ENCODE measurements around the gene ZNF334.

ZNF334 gene

GRCh38 chr20:46485431-46485830 is 27.9 kb downstream of the ZNF334 start:
- DNase-seq (ENCODE audit: low spot score in 2 of 2) (no peak), ATAC-seq (ENCODE audit: low read depth) (no peak)
- Mint-ChIP-seq H3K9me3 (no peaks in the 10 kb centered on the region), H3K27ac (no peak overlapping the region), H3K4me1 (peaks cover 7% of the 10 kb centered on the region), H3K36me3 (no peaks in the 10 kb centered on the region), H3K27me3 (peaks cover 30% of the 10 kb centered on the region), H3K4me3 (no peak overlapping the region)

- Mint-ChIP-seq H3K4me3 (no peak overlapping the region), H3K27me3 (peaks cover 30% of the 10 kb centered on the region), H3K27ac (no peak overlapping the region), H3K9me3 (no peaks in the 10 kb centered on the region), H3K36me3 (no peaks in the 10 kb centered on the region), H3K4me1 (peaks cover 7% of the 10 kb centered on the region)
- DNase-seq (ENCODE audit: low spot score in 2 of 2), result no peak
- ATAC-seq (ENCODE audit: low read depth), result no peak
Observed at GRCh38 chr20:46484954-46485353, 28.4 kb downstream of the ZNF334 start.

- DNase-seq (ENCODE audit: low spot score in 2 of 2), result no peak
- H3K27ac Mint-ChIP-seq, result no peak overlapping the region
- H3K4me3 Mint-ChIP-seq, result no peak overlapping the region
- peaks cover 27% of the 10 kb centered on the region for H3K27me3 Mint-ChIP-seq
- no peak for ATAC-seq (ENCODE audit: low read depth)
- H3K36me3 Mint-ChIP-seq, result no peaks in the 10 kb centered on the region
- H3K4me1 Mint-ChIP-seq, result peaks cover 7% of the 10 kb centered on the region
- no peaks in the 10 kb centered on the region for H3K9me3 Mint-ChIP-seq
Observed at GRCh38 chr20:46483879-46484278, 29.5 kb downstream of the ZNF334 start.

- Mint-ChIP-seq H3K27me3 (peaks cover 25% of the 10 kb centered on the region), H3K4me1 (peaks cover 7% of the 10 kb centered on the region), H3K27ac (no peak overlapping the region), H3K36me3 (no peaks in the 10 kb centered on the region), H3K4me3 (no peak overlapping the region), H3K9me3 (no peaks in the 10 kb centered on the region)
- DNase-seq (ENCODE audit: low spot score in 2 of 2) (no peak), ATAC-seq (ENCODE audit: low read depth) (no peak)
Observed at GRCh38 chr20:46482864-46483263, 30.5 kb downstream of the ZNF334 start.

GRCh38 chr20:46477640-46478039 is 35.7 kb downstream of the ZNF334 start:
- DNase-seq (ENCODE audit: low spot score in 2 of 2), result no peak
- no peak for ATAC-seq (ENCODE audit: low read depth)
- H3K9me3 Mint-ChIP-seq, result no peaks in the 10 kb centered on the region
- H3K4me3 Mint-ChIP-seq, result no peak overlapping the region
- no peaks in the 10 kb centered on the region for H3K36me3 Mint-ChIP-seq
- no peak overlapping the region for H3K27ac Mint-ChIP-seq
- peaks cover 13% of the 10 kb centered on the region for H3K27me3 Mint-ChIP-seq
- no peaks in the 10 kb centered on the region for H3K4me1 Mint-ChIP-seq

- Mint-ChIP-seq H3K4me3 (no peak overlapping the region), H3K36me3 (no peaks in the 10 kb centered on the region), H3K27me3 (peaks cover 17% of the 10 kb centered on the region), H3K9me3 (no peaks in the 10 kb centered on the region), H3K27ac (no peak overlapping the region), H3K4me1 (no peaks in the 10 kb centered on the region)
- DNase-seq (ENCODE audit: low spot score in 2 of 2), result no peak
- ATAC-seq (ENCODE audit: low read depth), result no peak
Observed at GRCh38 chr20:46477225-46477624, 36.1 kb downstream of the ZNF334 start.

- Mint-ChIP-seq H3K36me3 (no peaks in the 10 kb centered on the region), H3K9me3 (no peaks in the 10 kb centered on the region), H3K27me3 (peaks cover 11% of the 10 kb centered on the region), H3K4me1 (no peaks in the 10 kb centered on the region), H3K27ac (no peak overlapping the region), H3K4me3 (no peak overlapping the region)
- ATAC-seq (ENCODE audit: low read depth) (no peak), DNase-seq (ENCODE audit: low spot score in 2 of 2) (no peak)
Observed at GRCh38 chr20:46468508-46468907, 44.9 kb downstream of the ZNF334 start.

GRCh38 chr20:46464451-46464850 is 48.9 kb downstream of the ZNF334 start:
- no peak overlapping the region for H3K27ac Mint-ChIP-seq
- DNase-seq (ENCODE audit: low spot score in 2 of 2) (no peak), ATAC-seq (ENCODE audit: low read depth) (no peak)
- no peak overlapping the region for H3K4me3 Mint-ChIP-seq
- H3K27me3 Mint-ChIP-seq, result peaks cover 6% of the 10 kb centered on the region
- H3K36me3 Mint-ChIP-seq, result no peaks in the 10 kb centered on the region
- no peaks in the 10 kb centered on the region for H3K9me3 Mint-ChIP-seq
- no peaks in the 10 kb centered on the region for H3K4me1 Mint-ChIP-seq

GRCh38 chr20:46463852-46464251 is 49.5 kb downstream of the ZNF334 start:
- Mint-ChIP-seq H3K9me3 (no peaks in the 10 kb centered on the region), H3K27ac (no peak overlapping the region), H3K27me3 (peaks cover 6% of the 10 kb centered on the region), H3K4me3 (no peak overlapping the region), H3K36me3 (no peaks in the 10 kb centered on the region), H3K4me1 (no peaks in the 10 kb centered on the region)
- no peak for ATAC-seq (ENCODE audit: low read depth)
- no peak for DNase-seq (ENCODE audit: low spot score in 2 of 2)

- DNase-seq (ENCODE audit: low spot score in 2 of 2) (no peak), ATAC-seq (ENCODE audit: low read depth) (no peak)
- no peak overlapping the region for H3K27ac Mint-ChIP-seq
- peaks cover 1% of the 10 kb centered on the region for H3K36me3 Mint-ChIP-seq
- H3K4me3 Mint-ChIP-seq, result no peak overlapping the region
- H3K4me1 Mint-ChIP-seq, result no peaks in the 10 kb centered on the region
- peaks cover 9% of the 10 kb centered on the region for H3K27me3 Mint-ChIP-seq
- peaks cover 6% of the 10 kb centered on the region for H3K9me3 Mint-ChIP-seq
Observed at GRCh38 chr20:46461808-46462207, 51.6 kb downstream of the ZNF334 start.

- Mint-ChIP-seq H3K27ac (no peak overlapping the region), H3K9me3 (peaks cover 20% of the 10 kb centered on the region), H3K4me3 (peak overlapping the region; percentile 27), H3K4me1 (no peaks in the 10 kb centered on the region), H3K27me3 (peaks cover 14% of the 10 kb centered on the region), H3K36me3 (peaks cover 6% of the 10 kb centered on the region)
- ATAC-seq (ENCODE audit: low read depth) (no peak), DNase-seq (ENCODE audit: low spot score in 2 of 2) (no peak)
Observed at GRCh38 chr20:46458866-46459750, 54.3 kb downstream of the ZNF334 start.

GRCh38 chr20:46456255-46457028 is 56.9 kb downstream of the ZNF334 start:
- no peak for DNase-seq (ENCODE audit: low spot score in 2 of 2)
- no peak overlapping the region for H3K4me3 Mint-ChIP-seq
- no peak for ATAC-seq (ENCODE audit: low read depth)
- H3K36me3 Mint-ChIP-seq, result peaks cover 6% of the 10 kb centered on the region
- no peaks in the 10 kb centered on the region for H3K4me1 Mint-ChIP-seq
- H3K27ac Mint-ChIP-seq, result no peak overlapping the region
- H3K9me3 Mint-ChIP-seq, result peaks cover 20% of the 10 kb centered on the region
- H3K27me3 Mint-ChIP-seq, result peaks cover 11% of the 10 kb centered on the region

GRCh38 chr20:46455729-46456128 is 57.6 kb downstream of the ZNF334 start:
- Mint-ChIP-seq H3K4me3 (no peak overlapping the region), H3K36me3 (peaks cover 6% of the 10 kb centered on the region), H3K9me3 (peaks cover 20% of the 10 kb centered on the region), H3K27me3 (peaks cover 13% of the 10 kb centered on the region), H3K27ac (no peak overlapping the region), H3K4me1 (no peaks in the 10 kb centered on the region)
- DNase-seq (ENCODE audit: low spot score in 2 of 2) (no peak), ATAC-seq (ENCODE audit: low read depth) (no peak)

Measured in memory B cell (primary cell).